ENCODE measurements around the gene LAMA3. TPM values are rescaled to one million over a fixed set of nuclear protein-coding genes. Genes with fewer than 3 reads are reported as not detected.

LAMA3 gene
- total RNA-seq, 2 donors from 2014 or later: 0.19 TPM; not detected in 1

DNA sequence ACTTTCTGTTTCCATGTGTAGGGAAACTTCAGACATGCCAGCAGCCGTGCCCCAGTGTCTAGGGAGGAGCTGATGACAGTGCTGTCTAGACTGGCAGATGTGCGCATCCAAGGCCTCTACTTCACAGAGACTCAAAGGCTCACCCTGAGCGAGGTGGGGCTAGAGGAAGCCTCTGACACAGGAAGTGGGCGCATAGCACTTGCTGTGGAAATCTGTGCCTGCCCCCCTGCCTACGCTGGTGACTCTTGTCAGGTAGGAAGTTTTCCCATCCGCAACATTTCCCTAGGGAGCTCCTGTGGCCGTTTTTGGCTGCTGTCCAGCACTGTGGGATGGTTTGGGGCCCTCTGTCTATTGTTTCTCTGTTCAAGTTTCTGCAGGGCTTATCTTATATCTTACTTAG, 182.2 kb downstream of the LAMA3 start:
- ATAC-seq (replicated peaks in 1 of 2) (peak; percentile 85 to 93), DNase-seq (peak; percentile 39 to 43)
- Mint-ChIP-seq H3K27me3 (ENCODE audit: low read depth) (no peaks in the 10 kb centered on the region), H3K36me3 (ENCODE audit: insufficient read depth in 2 of 2) (no peaks in the 10 kb centered on the region), H3K9me3 (no peaks in the 10 kb centered on the region), H3K27ac (peak overlapping the region; percentile 11), H3K4me1 (ENCODE audit: low read depth) (peaks cover 36% of the 10 kb centered on the region), H3K4me3 (peak overlapping the region in 1 of 2 donors; percentile 16)

DNA sequence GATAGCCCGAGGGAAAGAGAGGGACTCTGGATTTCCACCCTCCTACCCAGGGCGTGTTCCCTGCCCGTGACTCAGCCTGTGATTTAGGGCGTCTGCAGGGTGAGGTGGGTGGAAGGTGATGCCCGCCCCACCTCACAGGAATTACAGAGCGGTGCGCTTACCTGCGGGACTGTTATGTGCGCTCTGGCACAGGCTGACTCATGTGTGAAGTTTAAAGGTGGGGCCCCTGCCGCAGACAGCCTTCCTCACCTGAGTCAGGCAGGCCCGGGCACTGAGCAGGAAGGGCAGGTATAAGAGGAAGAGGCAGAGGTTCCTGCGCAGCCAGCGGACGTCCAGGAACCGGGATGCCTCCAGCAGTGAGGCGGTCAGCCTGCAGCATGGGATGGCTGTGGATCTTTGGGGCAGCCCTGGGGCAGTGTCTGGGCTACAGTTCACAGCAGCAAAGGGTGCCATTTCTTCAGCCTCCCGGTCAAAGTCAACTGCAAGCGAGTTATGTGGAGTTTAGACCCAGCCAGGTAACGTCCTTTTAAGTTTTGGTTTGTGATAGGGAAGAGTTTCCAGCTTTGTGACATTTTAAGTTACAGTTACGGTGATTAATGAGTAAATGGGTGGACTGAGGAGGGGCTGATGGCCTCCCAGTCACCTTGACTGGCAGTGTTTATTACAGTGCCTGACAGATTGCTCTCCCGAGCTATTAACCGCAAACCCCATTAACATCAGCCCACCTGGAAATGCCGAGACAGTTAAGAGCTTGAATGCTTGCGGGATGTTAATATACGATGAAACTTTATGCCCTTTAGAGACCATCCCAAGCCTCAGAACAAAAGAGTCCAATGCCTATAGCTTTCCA, 183.7 kb downstream of the LAMA3 start:
- Mint-ChIP-seq H3K4me1 (ENCODE audit: low read depth) (peaks cover 36% of the 10 kb centered on the region), H3K36me3 (ENCODE audit: insufficient read depth in 2 of 2) (no peaks in the 10 kb centered on the region), H3K27me3 (ENCODE audit: low read depth) (no peaks in the 10 kb centered on the region), H3K4me3 (peak overlapping the region; percentile 40 to 61), H3K9me3 (no peaks in the 10 kb centered on the region), H3K27ac (no peak overlapping the region)
- peak; percentile 64 for ATAC-seq (replicated peaks in 1 of 2)
- peak in 1 of 2 donors; percentile 17 for DNase-seq

DNA sequence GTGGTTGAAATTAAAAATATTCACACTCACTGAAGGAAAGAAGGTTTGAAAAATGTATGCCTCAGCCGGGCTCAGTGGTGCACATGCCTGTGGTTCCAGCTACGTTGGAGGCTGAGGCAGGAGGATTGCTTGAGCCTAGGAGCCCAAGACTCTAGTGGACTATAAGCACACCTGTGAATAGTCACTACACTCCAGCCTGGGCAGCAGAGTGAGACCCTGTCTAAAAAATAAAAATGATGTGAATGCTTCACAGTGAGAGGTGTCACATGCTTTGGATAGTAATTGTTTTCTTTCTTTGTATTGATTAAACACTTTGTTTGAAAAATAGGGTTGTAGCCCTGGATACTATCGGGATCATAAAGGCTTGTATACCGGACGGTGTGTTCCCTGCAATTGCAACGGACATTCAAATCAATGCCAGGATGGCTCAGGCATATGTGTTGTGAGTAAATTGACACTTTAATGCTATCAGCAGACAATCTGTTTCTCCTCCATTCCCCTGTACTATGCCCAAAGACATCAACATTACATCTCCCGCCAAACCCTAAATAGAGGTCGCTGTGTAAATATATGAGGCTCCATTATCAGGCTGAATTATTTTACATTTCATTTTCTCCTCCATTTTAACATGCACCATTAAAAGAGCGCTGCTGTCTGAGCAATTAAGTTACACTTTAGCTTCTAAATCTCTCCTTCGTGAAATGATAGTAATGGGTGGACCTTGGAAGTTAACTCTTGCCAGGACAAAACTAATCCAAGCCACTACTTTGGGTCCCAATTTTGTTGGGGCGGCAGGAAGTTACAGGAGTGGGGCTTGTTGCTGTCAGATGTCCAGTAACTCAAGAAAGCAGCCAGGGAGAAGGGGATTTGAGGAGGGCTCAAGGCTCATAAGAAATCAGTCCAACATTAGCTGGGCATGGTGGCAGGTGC, 187.0 kb downstream of the LAMA3 start:
- H3K36me3 Mint-ChIP-seq (ENCODE audit: insufficient read depth in 2 of 2): no peaks in the 10 kb centered on the region
- no peaks in the 10 kb centered on the region for H3K9me3 Mint-ChIP-seq
- no peak overlapping the region for H3K27ac Mint-ChIP-seq
- H3K27me3 Mint-ChIP-seq (ENCODE audit: low read depth): no peaks in the 10 kb centered on the region
- no peak for DNase-seq
- ATAC-seq (replicated peaks in 1 of 2): no peak
- H3K4me1 Mint-ChIP-seq (ENCODE audit: low read depth): peaks cover 22% of the 10 kb centered on the region
- no peak overlapping the region for H3K4me3 Mint-ChIP-seq

DNA sequence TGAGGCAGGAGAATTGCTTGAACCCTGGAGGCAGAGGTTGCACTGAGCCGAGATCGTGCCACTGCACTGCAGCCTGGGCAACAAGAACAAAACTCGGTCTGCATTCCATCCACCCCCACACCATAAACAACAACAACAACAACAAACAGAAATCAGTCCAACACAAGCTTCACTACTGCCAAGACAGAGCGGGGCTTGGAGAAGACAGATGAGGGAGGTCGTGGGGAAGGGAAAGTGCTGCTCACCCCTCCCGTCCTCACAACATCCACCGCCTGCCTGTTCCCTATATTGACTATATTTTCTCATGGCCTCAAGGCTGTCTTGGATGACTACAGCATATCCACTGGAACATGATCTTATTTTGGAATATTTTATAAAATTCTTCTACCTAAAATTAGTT, 187.7 kb downstream of the LAMA3 start:
- Mint-ChIP-seq H3K36me3 (ENCODE audit: insufficient read depth in 2 of 2) (no peaks in the 10 kb centered on the region), H3K27me3 (ENCODE audit: low read depth) (no peaks in the 10 kb centered on the region), H3K4me3 (no peak overlapping the region), H3K4me1 (ENCODE audit: low read depth) (peaks cover 15% of the 10 kb centered on the region), H3K27ac (no peak overlapping the region), H3K9me3 (no peaks in the 10 kb centered on the region)
- DNase-seq (no peak), ATAC-seq (replicated peaks in 1 of 2) (no peak)

DNA sequence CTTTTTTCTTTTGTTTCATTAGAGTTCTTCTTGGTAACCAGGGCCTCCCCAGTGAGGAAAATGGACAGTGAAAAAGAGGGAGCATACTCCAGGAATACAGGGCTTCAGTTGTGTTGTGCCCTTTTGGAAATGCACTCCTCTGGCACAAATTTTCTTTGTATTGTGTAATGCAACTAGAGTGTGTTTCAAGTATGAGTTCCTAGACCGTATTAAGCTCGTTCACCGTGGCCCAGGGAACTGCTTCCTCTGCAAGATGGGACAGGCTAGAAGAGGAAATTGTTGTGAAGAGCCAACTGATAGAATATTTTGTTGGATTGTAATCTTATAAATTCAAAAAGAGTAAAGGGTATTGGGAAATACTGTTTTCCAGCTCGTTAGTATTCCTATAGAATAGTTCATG, 188.1 kb downstream of the LAMA3 start:
- no peaks in the 10 kb centered on the region for H3K9me3 Mint-ChIP-seq
- no peaks in the 10 kb centered on the region for H3K27me3 Mint-ChIP-seq (ENCODE audit: low read depth)
- no peak overlapping the region for H3K27ac Mint-ChIP-seq
- H3K36me3 Mint-ChIP-seq (ENCODE audit: insufficient read depth in 2 of 2): no peaks in the 10 kb centered on the region
- no peak overlapping the region for H3K4me3 Mint-ChIP-seq
- ATAC-seq (replicated peaks in 1 of 2) (no peak), DNase-seq (no peak)
- peaks cover 10% of the 10 kb centered on the region for H3K4me1 Mint-ChIP-seq (ENCODE audit: low read depth)

DNA sequence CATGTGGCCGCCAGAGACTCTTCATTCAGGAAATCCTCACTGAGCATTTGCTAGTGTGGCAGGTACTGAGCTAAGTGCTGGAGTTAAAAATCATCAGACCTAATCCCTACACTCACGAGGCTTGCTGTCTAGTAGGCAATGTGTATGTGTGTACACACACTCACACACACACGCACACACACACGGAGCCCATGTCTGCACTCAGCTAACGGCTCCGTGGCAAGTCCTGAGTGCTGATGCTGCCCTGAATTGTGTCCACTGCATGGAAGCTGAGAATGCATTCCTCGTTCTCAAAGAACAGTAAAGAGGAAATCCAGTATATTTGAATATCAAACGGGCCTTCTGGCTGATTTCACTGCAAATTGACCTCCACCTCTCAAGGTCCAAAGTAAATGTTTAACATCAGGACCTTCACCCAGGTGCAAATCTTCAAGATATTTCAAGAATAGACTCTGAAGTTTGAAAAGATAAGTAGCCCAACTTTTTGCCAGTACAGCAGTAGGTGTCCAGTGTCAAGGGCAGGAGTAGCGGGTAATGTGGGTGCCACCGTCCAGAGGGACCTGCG, 189.2 kb downstream of the LAMA3 start:
- H3K9me3 Mint-ChIP-seq: no peaks in the 10 kb centered on the region
- no peaks in the 10 kb centered on the region for H3K36me3 Mint-ChIP-seq (ENCODE audit: insufficient read depth in 2 of 2)
- DNase-seq (no peak), ATAC-seq (replicated peaks in 1 of 2) (no peak)
- no peak overlapping the region for H3K4me3 Mint-ChIP-seq
- H3K4me1 Mint-ChIP-seq (ENCODE audit: low read depth): peaks cover 9% of the 10 kb centered on the region
- H3K27ac Mint-ChIP-seq: no peak overlapping the region
- no peaks in the 10 kb centered on the region for H3K27me3 Mint-ChIP-seq (ENCODE audit: low read depth)

DNA sequence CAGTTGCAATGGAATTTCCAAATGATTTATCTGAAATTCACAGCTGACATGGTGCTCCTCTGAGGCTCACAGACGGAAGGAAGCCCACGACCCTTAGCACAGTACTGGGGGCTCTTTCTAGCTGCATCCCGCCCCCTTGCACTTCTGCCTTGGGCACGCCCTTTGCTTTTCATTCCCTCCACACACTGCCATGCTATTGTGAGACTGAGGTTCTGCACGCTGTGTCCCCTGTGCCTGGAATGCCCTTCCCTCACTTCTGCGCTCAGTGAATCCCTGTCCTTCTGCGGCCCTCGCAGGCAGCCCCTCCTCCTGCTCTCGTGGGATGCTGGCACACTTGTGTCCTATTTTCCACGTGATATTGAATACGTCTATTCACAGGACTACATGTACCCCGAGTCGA, 189.9 kb downstream of the LAMA3 start:
- Mint-ChIP-seq H3K9me3 (no peaks in the 10 kb centered on the region), H3K4me3 (no peak overlapping the region)

DNA sequence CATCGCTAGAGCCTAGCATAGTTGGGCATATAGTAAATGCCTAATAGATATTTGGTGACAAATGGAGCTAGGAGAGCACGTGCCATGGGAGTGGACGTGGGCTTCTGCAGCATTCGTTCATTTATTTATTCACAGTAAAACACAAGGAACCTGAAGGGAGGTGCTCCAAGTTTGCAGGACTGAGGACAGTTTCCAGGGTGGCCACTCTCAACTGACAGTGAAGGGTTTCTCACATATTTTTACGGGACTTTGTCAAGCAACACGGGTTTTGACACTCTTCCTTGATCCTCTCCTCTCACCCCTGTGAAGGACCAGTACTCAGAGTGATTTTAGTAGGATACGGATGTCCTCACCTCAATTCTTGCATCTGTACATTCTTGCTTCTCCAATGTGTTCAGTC, 190.3 kb downstream of the LAMA3 start:
- DNase-seq: no peak
- Mint-ChIP-seq H3K4me3 (no peak overlapping the region), H3K4me1 (ENCODE audit: low read depth) (peaks cover 14% of the 10 kb centered on the region), H3K36me3 (ENCODE audit: insufficient read depth in 2 of 2) (no peaks in the 10 kb centered on the region), H3K27ac (no peak overlapping the region), H3K9me3 (no peaks in the 10 kb centered on the region), H3K27me3 (ENCODE audit: low read depth) (no peaks in the 10 kb centered on the region)
- no peak for ATAC-seq (replicated peaks in 1 of 2)

More for the DNA sequence above, 189.9 kb downstream of the LAMA3 start:
- ATAC-seq (replicated peaks in 1 of 2): no peak
- DNase-seq: no peak
- H3K27ac Mint-ChIP-seq: no peak overlapping the region
- H3K27me3 Mint-ChIP-seq (ENCODE audit: low read depth): no peaks in the 10 kb centered on the region
- H3K36me3 Mint-ChIP-seq (ENCODE audit: insufficient read depth in 2 of 2): no peaks in the 10 kb centered on the region
- H3K4me1 Mint-ChIP-seq (ENCODE audit: low read depth): peaks cover 9% of the 10 kb centered on the region

DNA sequence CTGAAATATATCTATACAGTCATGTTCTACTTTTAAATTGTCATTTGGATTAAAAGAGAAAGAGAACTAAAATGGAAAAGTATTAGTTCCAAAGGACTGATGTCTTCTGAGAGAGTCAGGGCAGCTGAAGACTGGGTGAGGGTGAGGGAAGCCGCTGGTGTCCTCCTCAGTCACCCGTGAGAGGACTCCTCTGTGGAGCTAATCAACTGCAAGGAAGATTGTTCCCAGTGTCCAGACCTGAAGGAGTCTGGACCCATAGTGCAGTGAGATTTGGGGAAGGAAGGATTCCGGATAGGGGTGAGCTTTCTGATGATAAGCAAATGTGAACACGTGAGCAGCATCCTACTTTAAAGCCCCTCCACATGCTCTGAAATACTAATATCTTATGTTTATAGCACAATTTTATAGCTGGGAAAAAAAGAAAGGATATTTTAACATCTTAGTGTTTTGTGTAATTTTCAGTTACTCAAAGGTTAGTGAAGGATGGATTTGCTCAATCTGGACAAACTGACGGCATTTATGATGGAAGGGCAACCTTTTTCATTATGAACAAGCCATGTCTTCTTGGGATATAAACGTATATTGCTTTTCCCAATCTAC, 190.8 kb downstream of the LAMA3 start:
- DNase-seq (no peak), ATAC-seq (replicated peaks in 1 of 2) (no peak)
- no peaks in the 10 kb centered on the region for H3K27me3 Mint-ChIP-seq (ENCODE audit: low read depth)
- H3K27ac Mint-ChIP-seq: no peak overlapping the region
- no peak overlapping the region for H3K4me3 Mint-ChIP-seq
- H3K36me3 Mint-ChIP-seq (ENCODE audit: insufficient read depth in 2 of 2): no peaks in the 10 kb centered on the region
- peaks cover 19% of the 10 kb centered on the region for H3K4me1 Mint-ChIP-seq (ENCODE audit: low read depth)
- no peaks in the 10 kb centered on the region for H3K9me3 Mint-ChIP-seq

DNA sequence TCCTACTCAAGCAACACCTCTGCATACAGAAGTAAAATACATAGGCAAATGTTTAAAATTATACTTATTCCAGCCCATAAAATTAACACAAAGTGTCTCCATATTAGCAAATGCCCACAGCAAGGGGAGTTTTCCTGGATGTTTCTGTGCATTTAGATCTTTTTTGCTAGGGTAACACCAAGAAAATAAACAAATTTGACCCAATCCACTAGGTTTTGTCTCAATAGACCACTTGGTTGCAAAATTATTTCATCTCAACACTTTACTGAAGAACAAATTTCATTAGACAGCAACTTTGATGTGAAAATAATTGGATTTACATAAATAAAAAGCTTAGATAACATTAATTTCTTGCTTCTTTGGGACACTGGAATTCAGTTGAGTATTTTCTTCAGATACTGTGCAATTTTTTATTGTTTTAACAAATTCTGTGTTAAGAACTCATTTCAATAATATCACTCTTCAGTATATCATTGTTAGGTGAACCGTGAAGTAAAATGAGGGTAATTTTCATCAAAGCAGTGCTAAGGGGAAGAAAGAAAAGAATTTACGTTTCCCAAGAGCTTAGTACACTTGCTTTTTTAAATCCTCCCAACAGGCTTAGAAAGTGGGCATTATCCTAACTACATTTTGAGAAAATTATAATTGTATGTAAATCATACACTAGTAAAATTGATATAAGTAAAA, 191.8 kb downstream of the LAMA3 start:
- H3K27me3 Mint-ChIP-seq (ENCODE audit: low read depth): no peaks in the 10 kb centered on the region
- no peaks in the 10 kb centered on the region for H3K9me3 Mint-ChIP-seq
- peaks cover 29% of the 10 kb centered on the region for H3K4me1 Mint-ChIP-seq (ENCODE audit: low read depth)
- ATAC-seq (replicated peaks in 1 of 2) (no peak), DNase-seq (no peak)
- H3K36me3 Mint-ChIP-seq (ENCODE audit: insufficient read depth in 2 of 2): no peaks in the 10 kb centered on the region
- H3K4me3 Mint-ChIP-seq: no peak overlapping the region
- no peak overlapping the region for H3K27ac Mint-ChIP-seq

DNA sequence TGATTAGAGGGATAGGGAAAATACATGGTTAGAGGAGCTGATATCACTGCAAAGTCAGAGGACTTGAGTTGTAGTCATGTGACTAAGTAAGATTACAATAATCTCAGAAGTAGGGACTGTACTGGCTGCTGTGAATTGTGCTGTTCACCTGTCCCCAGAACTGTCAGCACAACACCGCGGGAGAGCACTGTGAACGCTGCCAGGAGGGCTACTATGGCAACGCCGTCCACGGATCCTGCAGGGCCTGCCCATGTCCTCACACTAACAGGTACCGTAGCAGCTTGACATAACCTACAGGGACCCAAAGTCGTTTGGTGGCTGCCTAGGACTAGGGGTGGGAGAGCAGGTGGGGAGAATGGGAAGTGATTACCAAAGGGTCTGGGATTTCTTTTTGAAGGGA, 192.5 kb downstream of the LAMA3 start:
- no peaks in the 10 kb centered on the region for H3K36me3 Mint-ChIP-seq (ENCODE audit: insufficient read depth in 2 of 2)
- no peaks in the 10 kb centered on the region for H3K27me3 Mint-ChIP-seq (ENCODE audit: low read depth)
- H3K27ac Mint-ChIP-seq: no peak overlapping the region
- no peak overlapping the region for H3K4me3 Mint-ChIP-seq
- H3K4me1 Mint-ChIP-seq (ENCODE audit: low read depth): peaks cover 31% of the 10 kb centered on the region
- DNase-seq (no peak), ATAC-seq (replicated peaks in 1 of 2) (no peak)
- no peaks in the 10 kb centered on the region for H3K9me3 Mint-ChIP-seq

DNA sequence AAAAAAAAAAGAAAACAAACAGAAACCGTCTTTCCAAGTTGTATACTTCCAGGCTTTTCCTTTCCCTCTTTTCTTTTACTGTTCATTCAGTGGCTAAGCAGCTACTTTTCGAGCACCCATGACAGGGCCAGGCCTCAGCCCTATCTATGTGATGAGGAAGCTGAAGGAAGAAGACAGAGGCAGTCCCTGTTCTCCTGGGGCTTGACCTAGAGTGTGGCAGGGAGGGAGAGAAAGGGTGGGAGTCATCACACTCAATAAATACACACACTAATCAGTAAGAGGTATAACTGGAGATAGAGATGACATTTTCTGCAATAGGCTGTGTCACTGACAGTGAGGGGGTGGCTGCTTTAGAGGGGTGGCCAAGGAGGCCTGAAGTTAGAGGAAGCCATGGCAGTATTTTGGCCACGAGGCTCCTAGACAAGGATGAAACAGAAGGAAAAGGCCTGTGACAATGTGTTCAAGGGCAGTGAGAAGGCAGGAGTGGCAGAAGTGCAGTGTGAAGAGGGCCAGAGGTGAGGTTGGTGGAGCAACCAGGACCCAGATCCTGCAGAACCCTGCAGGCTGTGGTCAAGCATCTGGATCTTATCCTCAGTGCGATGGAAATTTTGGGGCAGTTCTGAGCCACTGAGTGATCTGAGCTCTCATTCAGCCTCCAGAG, 193.5 kb downstream of the LAMA3 start:
- Mint-ChIP-seq H3K36me3 (ENCODE audit: insufficient read depth in 2 of 2) (no peaks in the 10 kb centered on the region), H3K27me3 (ENCODE audit: low read depth) (no peaks in the 10 kb centered on the region), H3K4me3 (no peak overlapping the region), H3K4me1 (ENCODE audit: low read depth) (peaks cover 31% of the 10 kb centered on the region), H3K9me3 (no peaks in the 10 kb centered on the region), H3K27ac (no peak overlapping the region)
- ATAC-seq (replicated peaks in 1 of 2) (peak in 1 of 2 donors; percentile 34), DNase-seq (no peak)

All from activated T-cell treated with anti-CD3 and anti-CD28 coated beads, Interleukin-2, amount 50 U/mL, for 72 hours (primary cell).